Neural crest cell (in vitro differentiated cells): ENCODE results near the gene PABPC1L. TPM values are rescaled to one million over a fixed set of nuclear protein-coding genes. Genes with fewer than 3 reads are reported as not detected.

Source experiments
- DNase-seq: peaks from one replicate; pipeline ENCODE4 v3.0.0; 2021; ENCODE audit warnings: low read depth, mixed read lengths, low spot score
- H3K27ac Mint-ChIP-seq: one replicate; pipeline ENCODE4 v1.8.0; 2021; ENCODE audit warnings: mild to moderate bottlenecking, mixed read lengths; ENCODE audit not compliant: unreplicated experiment
- H3K27me3 Mint-ChIP-seq: 2 replicates; pipeline ENCODE4 v1.8.0; 2021; ENCODE audit warnings: low read depth, mild to moderate bottlenecking, mixed read lengths
- H3K36me3 Mint-ChIP-seq: 2 replicates; pipeline ENCODE4 v1.8.0; 2021; ENCODE audit warnings: low read depth, mild to moderate bottlenecking, mixed read lengths
- H3K4me1 Mint-ChIP-seq: 2 replicates; pipeline ENCODE4 v1.8.0; 2021; ENCODE audit warnings: mixed read lengths
- H3K4me3 Mint-ChIP-seq: one replicate; pipeline ENCODE4 v1.8.0; 2021; ENCODE audit warnings: mild to moderate bottlenecking, mixed read lengths
- H3K9me3 Mint-ChIP-seq: 2 replicates; pipeline ENCODE4 v1.8.0; 2021; ENCODE audit warnings: mixed read lengths
- CTCF ChIP-seq: fragments of 200-600 bp; sonication (generic); conservative IDR thresholded peaks from 2 replicates; pipeline ENCODE4 v1.5.0; 2021; ENCODE audit warnings: antibody characterized with exemption, mild to moderate bottlenecking
- total RNA-seq: library from RNA; stranded (reverse); gene quantifications from 2 replicates; pipeline ENCODE4 v1.2.1, GENCODE V29; 2021

The PABPC1L gene
- total RNA-seq, 1 donor from 2014 or later = 78.6 TPM

- Mint-ChIP-seq H3K9me3 (no peaks in the 10 kb centered on the region), H3K27me3 (no peaks in the 10 kb centered on the region), H3K36me3 (peaks cover 2% of the 10 kb centered on the region), H3K27ac (no peak overlapping the region), H3K4me3 (no peak overlapping the region), H3K4me1 (no peaks in the 10 kb centered on the region)
- no peak for DNase-seq
- TF ChIP-seq CTCF = no peak
Measured at GRCh38 chr20:44941120-44941691, 31.3 kb downstream of the PABPC1L start.

- H3K36me3 Mint-ChIP-seq = peaks cover 8% of the 10 kb centered on the region
- H3K4me3 Mint-ChIP-seq = no peak overlapping the region
- no peaks in the 10 kb centered on the region for H3K4me1 Mint-ChIP-seq
- no peaks in the 10 kb centered on the region for H3K9me3 Mint-ChIP-seq
- no peak for DNase-seq
- no peaks in the 10 kb centered on the region for H3K27me3 Mint-ChIP-seq
- TF ChIP-seq CTCF = peak; percentile 15
- H3K27ac Mint-ChIP-seq = no peak overlapping the region
Measured at GRCh38 chr20:44942264-44942973, 32.6 kb downstream of the PABPC1L start.

GRCh38 chr20:44943828-44944227 is 34.0 kb downstream of the PABPC1L start:
- no peak for DNase-seq
- Mint-ChIP-seq H3K27me3 (no peaks in the 10 kb centered on the region), H3K4me3 (no peak overlapping the region), H3K36me3 (peaks cover 8% of the 10 kb centered on the region), H3K9me3 (no peaks in the 10 kb centered on the region), H3K4me1 (no peaks in the 10 kb centered on the region), H3K27ac (no peak overlapping the region)
- TF ChIP-seq CTCF = no peak

GRCh38 chr20:44945261-44945660 is 35.4 kb downstream of the PABPC1L start:
- peaks cover 13% of the 10 kb centered on the region for H3K36me3 Mint-ChIP-seq
- H3K4me1 Mint-ChIP-seq = no peaks in the 10 kb centered on the region
- no peak overlapping the region for H3K27ac Mint-ChIP-seq
- DNase-seq = no peak
- H3K27me3 Mint-ChIP-seq = no peaks in the 10 kb centered on the region
- no peaks in the 10 kb centered on the region for H3K9me3 Mint-ChIP-seq
- no peak overlapping the region for H3K4me3 Mint-ChIP-seq
- no peak for TF ChIP-seq CTCF

- TF ChIP-seq CTCF = no peak
- no peaks in the 10 kb centered on the region for H3K9me3 Mint-ChIP-seq
- H3K27ac Mint-ChIP-seq = no peak overlapping the region
- no peak overlapping the region for H3K4me3 Mint-ChIP-seq
- DNase-seq = no peak
- H3K27me3 Mint-ChIP-seq = no peaks in the 10 kb centered on the region
- H3K36me3 Mint-ChIP-seq = peaks cover 11% of the 10 kb centered on the region
- no peaks in the 10 kb centered on the region for H3K4me1 Mint-ChIP-seq
Measured at GRCh38 chr20:44946271-44946852, 36.5 kb downstream of the PABPC1L start.
